Ecto neural progenitor cell (in vitro differentiated cells): ENCODE results near the gene ATP10B.
"Not testable (repeated sequence)": the region's sequence is repeated elsewhere in the genome, so short reads cannot be mapped to it uniquely, and the experiment has no call there.

ENCODE experiments used
- DNase-seq: peaks from one replicate; pipeline ENCODE4 v3.0.0-alpha.2; 2018; ENCODE audit warnings: low spot score

The ATP10B gene

DNA sequence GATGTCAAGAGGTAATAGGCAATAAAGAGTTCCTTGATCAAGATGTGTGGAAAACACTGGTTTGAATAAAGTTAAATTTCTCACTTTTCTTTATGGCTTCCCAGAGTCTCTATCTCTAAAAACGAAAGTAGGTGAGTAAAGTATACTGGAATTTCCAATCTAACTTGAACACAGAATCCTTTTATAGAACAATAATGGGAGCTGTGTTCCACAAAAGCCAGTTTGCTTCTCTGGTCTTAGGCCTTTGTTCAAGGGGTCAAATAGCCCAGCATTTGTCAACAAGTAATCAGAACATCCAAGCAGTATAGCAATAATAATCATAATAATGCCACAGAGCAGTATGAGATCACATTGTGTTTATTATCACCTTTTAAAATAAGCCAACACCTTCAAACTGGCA is 20.2 kb downstream of the ATP10B start:
- DNase-seq, result no peak

GRCh38 chr5:160824301-160825001 is 27.6 kb downstream of the ATP10B start:
- no peak for DNase-seq

- DNase-seq, result not testable (repeated sequence)
These were observed 39.0 kb downstream of the ATP10B start for GRCh38 chr5:160812996-160813395.

DNA sequence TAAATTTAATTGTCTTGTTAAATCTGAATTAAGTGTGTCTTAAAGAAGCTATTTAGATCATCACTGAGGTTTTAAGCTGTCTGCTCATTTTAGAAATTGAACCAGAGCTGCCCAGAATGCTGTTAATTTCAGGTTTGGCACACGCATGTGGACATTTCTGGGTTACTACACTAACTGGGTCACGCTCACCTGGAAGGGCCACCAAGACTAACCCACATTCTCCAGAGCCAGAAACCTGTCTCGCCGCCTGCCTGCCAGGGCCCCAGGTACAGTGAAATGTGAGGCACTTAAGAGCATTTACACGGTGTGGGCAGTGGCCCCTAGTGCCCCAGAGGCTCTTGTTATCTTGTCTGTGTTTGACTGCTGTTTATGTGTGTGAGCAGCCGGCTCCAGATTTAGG is 46.6 kb downstream of the ATP10B start:
- no peak for DNase-seq

- DNase-seq, result no peak
These were observed 49.4 kb downstream of the ATP10B start for GRCh38 chr5:160802592-160802991.

DNA sequence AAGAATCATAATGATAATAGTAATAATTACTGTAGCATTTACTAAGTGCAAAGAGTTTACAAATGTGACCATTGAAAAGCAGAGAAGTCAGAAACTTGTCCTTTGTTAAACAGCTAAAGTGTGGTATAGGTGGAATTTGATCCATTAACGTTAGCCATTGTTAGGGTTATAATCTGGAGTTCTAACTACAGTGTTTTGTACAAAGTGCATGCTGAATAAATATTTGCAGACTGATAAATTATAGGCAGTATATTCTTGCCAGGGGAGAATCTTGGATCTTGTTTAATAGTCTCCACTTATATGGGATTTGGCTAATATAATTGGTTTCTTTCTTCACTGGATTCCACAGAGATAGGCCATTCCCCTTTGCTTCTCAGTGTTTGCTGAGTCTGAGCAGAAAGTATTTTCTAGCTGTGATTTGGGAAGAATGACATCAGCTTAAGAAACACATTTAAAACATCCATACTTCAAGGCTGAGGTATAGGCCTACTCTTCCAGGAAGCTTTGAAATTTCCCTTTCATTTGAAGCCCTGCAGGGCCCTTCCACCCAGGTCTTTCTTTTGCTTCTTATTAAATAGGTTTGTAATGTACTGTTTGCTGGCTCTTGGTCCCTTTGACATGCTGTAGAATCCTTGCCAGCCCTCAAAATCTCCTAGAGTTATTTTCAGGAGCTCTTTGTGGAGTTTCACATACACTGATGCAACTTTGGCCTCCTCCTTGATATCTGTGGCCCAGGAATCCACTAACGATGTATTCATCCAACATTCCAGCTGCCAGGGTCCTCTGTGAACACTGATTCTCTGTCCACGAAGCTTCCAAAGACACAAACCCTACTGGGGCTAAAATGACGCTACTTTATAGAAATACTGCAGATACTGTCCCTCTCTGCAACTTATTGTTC is 51.4 kb downstream of the ATP10B start:
- DNase-seq, result no peak

- no peak for DNase-seq
These were observed 52.8 kb downstream of the ATP10B start for GRCh38 chr5:160799184-160799583.

DNA sequence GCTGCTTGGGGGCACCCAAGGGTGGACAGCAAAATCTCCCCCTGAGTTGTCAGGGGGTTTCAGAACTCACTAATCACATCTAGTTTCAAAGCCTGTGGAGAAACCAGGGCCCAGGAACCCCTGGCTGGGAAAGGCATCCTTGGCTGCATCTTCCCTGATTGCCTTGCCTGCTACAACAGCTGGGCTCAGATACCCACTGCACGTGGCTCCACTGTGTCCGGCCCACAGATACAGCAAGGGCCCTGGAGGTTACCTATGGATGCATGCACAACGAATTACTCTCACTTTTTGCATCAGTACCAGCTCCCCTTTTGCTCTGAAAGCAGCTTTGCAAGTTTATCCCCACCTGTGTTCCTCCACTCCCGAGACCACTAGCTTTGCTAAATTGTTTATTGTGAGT is 55.0 kb downstream of the ATP10B start:
- no peak for DNase-seq

- DNase-seq, result no peak
These were observed 58.5 kb downstream of the ATP10B start for GRCh38 chr5:160793530-160793899.

- DNase-seq, result no peak
These were observed 59.1 kb downstream of the ATP10B start for GRCh38 chr5:160792732-160793529.

DNA sequence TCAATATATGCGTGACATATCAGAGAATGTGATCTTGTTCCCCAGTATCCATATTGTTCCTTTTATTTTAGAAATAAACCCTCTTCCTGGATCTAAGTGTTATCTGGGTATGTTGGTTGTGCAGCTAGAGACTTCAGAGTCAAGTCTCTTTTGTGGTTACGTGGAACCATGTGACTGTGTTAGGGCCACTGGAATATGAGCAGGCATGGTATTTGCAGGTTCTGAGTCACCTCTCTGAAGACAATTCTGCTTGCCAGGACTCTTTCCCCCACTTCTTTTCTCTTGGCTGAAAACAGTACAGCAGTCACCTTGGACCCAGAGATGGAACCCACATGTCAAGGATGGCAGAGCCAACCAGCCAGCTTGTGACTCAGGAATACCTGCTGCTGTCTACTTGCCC is 59.7 kb downstream of the ATP10B start:
- no peak for DNase-seq

- no peak for DNase-seq
These were observed 62.7 kb downstream of the ATP10B start for GRCh38 chr5:160789219-160789859.

GRCh38 chr5:160788102-160788660 is 63.8 kb downstream of the ATP10B start:
- no peak for DNase-seq

- no peak for DNase-seq
These were observed 64.8 kb downstream of the ATP10B start for GRCh38 chr5:160787240-160787639.

DNA sequence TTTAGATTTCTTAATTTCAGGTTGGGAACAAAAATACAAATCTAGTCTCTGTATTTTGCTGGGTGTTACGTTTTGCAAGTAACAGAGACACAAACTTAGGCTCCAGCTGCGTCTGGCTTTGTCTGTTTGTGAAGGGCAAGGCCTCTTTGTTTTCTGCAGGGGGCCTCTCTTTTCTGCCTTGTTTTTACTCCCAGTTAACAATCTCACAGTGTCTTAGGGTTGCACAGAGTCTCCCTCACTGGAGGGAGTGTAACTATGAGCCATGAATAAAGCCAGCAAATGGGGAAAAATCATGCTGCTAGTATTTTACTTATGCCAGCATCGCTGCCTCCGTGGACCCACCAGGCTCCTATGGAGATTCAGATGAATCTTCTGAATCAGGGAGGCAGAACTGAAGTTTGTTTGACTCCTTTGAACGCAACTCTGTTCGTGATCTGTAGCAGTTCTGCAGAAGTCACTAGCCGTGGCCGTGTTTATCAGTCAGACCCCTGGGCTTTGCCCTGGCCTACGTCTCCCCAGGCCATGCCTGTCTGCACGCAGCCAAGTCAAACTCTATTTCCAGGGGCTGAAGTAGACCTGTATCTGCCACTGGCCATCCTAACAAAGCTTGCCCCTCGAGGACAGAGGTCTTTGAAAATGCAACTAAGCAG is 77.2 kb downstream of the ATP10B start:
- DNase-seq, result no peak

DNA sequence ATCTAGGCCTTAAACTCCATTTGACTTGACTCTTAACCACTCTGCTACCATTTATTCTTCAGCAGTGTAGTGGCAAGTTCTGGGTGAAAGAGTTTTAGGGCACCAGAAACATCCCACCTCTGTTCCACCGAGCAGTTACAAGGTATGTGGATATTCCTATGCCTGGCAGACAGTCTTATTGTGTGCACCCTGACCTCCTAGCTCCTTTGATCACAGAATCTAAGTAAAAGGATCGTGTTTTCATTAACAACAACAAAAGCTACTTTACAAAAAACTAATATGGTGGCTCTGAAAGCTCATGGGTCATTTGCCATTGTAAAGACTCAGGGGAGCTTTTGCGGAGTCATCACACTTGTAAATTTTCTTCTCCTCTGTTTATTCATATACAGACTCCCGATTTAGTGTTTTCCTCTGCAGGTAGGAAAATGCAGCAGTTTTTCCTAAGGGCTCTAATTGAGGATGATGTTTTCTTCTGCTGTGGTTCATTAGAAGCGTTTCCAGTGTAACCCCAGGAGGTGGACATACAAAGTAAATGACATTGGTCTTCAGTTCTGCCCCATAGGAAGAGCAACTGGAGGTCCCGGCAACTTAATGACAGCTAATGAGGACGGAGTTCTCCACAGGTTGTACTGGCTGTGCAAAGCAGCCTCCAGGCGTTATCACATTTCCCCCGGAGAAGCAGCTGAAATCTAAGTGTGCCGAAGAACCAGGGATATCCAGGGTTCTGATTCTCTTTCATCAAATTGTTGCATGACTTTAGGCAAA is 78.2 kb downstream of the ATP10B start:
- no peak for DNase-seq

- DNase-seq, result no peak
These were observed 79.2 kb downstream of the ATP10B start for GRCh38 chr5:160772854-160773253.

DNA sequence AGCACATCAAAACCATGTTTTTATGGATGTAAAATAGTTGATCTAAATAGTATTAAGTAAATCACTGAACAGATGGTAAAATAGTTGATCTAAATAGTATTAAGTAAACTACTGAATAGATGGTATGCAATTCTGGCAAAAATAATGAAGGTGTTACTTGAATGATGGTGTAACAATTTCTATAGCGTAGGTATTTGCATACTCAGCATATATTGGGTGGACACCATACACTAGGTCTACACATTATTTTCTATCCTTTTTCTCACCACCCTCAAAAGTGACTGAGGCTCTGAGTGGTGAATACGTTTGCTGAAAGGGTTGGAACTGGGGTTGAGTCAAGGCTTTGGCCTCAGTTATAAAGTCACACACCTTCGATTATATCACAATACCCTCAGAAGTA is 81.3 kb downstream of the ATP10B start:
- no peak for DNase-seq

GRCh38 chr5:160769301-160769700 is 82.7 kb downstream of the ATP10B start:
- DNase-seq, result no peak

DNA sequence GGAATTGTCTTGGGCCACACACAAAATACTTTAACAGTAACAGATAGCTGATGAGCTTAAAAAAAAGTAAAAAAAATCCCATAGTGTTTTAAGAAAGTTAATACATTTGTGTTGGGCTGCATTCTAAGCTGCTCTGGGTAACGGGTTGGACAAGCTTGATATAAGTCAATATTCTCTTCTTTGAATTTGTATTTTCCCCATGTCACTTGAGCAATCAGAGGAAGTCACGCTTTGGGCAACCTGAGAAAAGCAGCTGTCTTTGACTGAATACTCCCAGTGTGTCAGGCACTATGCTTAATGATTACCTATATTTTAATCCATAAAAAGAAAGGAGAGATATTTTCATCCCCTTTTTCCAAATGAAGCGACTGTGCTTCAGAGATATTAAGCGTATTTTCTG is 84.9 kb downstream of the ATP10B start:
- no peak for DNase-seq

- DNase-seq, result no peak
These were observed 92.0 kb downstream of the ATP10B start for GRCh38 chr5:160760008-160760407.
